HG03039 (cell line): Measurements from ENCODE around the gene MROH2A.

Experiments used
- ATAC-seq: cut with Tn5 transposase; IDR thresholded peaks from one replicate; pipeline ENCODE4 v1.9.1; 2021; ENCODE audit warnings: mild to moderate bottlenecking, moderate library complexity; ENCODE audit not compliant: unreplicated experiment

Gene MROH2A

GRCh38 chr2:233799087-233799665, 21.0 kb downstream of the MROH2A start:
- ATAC-seq, result no peak

DNA sequence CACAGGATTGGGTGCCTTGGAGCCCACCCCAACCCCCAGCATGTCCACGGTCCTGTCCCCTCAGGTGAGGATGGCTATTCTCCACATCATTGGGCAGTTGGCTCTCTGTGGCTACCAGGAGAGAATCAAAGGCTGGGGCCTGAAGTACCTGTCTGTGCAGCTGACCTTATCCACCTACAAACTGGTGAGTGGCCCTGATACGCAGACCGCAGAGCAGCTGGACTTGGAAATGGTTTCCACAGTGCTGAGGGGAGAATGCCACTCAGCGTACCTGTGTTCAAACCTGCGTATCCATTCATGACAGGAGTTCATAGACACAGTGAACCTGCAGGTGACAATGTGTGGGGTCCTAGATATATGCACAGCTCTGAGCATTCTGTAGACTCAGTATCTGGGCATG, 21.6 kb downstream of the MROH2A start:
- ATAC-seq, result no peak

GRCh38 chr2:233800208-233800607, 22.1 kb downstream of the MROH2A start:
- no peak for ATAC-seq

- no peak for ATAC-seq
Measured at GRCh38 chr2:233801357-233802131, 23.4 kb downstream of the MROH2A start.

DNA sequence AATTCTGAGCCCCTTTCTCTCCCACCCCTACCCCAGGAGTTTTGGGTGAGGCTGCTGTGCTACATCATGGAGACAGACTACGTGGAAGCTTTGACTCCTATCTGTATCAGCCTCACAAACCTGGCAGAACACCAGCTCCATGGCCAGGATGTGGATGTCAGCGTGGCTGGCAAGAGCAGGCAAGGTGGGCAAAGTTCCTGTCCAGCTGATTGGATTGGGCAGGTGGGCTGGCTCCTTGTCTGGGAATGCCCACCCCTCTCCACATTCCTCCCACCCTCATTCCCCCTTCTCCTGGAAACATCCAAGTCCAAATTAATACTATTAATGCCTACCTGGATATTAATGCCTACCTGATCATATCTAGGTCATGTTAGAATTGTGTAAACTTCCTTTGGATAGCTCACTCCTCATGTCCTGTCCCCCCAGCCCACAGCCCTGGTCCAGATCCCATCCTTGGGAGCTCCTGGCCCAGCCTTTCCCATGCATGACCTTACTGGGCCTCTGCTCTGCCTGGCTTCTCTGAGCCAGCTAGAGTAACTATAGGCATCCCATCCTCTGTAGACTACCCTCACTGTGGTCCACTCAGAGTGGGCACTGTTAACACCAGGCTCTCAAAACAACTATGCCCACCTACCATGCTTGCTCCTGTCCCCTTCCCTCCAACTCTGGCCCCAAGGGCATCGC, 24.1 kb downstream of the MROH2A start:
- no peak for ATAC-seq

GRCh38 chr2:233803292-233803911, 25.3 kb downstream of the MROH2A start:
- ATAC-seq, result no peak

DNA sequence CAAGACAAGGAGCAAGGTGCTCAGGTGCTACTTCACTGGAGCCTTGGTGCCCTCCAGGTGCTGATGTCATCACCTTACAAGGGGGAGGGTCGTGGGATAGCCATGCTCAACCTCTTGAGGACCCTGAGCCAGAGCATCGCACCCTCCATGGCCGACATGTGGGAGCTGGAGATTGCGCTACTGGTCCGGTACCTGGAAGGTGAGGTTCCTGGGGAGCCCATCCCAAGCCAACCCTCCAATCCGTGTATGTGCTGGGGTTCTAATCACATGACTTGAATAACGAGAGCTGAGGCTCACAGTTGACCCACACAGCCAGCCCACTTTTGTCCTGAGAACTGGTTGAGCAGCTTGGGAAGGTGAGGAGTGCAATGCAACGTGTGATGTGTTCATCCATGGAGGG, 25.9 kb downstream of the MROH2A start:
- ATAC-seq, result no peak

- no peak for ATAC-seq
Measured at GRCh38 chr2:233807215-233807865, 29.2 kb downstream of the MROH2A start.

- ATAC-seq, result no peak
Measured at GRCh38 chr2:233807966-233808935, 30.1 kb downstream of the MROH2A start.

GRCh38 chr2:233810385-233810784, 32.3 kb downstream of the MROH2A start:
- no peak for ATAC-seq

DNA sequence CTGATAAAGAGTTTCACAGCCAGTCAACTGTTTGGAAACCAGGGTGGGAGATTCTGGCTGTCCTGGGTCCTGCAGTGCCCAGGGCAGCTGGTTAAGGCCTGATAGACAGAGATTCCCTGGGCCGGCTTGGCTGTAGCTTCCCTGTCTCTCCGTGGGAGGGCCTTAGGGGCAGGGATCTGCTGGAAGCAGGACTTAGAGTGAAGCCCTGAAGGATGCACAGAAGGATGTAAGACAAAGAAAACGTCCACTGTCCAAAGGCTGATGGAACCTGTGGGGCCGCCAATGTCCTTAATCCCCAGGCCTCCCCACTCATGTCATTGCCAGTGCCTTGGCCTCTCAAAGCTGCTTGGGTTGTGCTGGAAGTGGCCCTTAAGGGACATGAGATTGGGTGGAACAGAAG, 33.0 kb downstream of the MROH2A start:
- no peak for ATAC-seq

DNA sequence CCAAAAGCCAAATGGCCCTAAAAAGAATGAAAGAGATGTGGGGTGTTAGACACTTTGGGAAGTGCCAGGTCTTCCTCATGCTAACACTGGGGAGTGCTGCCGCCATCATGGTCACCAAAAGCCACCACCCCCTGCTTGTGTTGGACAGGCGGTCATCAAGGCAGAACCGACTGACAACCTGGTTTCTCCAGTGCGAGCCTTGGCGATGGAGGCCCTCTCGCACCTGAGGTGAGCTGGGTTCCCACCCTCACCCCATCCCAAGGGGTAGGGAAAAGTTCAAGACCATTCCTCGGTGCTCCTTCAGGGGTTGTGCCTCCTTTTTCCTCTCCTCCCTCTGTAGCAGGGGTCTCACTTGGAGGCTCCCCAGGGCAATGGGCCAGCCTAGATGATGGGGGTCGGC, 33.6 kb downstream of the MROH2A start:
- no peak for ATAC-seq

- no peak for ATAC-seq
Measured at GRCh38 chr2:233813236-233814055, 35.3 kb downstream of the MROH2A start.

- ATAC-seq, result no peak
Measured at GRCh38 chr2:233814056-233814835, 36.1 kb downstream of the MROH2A start.

DNA sequence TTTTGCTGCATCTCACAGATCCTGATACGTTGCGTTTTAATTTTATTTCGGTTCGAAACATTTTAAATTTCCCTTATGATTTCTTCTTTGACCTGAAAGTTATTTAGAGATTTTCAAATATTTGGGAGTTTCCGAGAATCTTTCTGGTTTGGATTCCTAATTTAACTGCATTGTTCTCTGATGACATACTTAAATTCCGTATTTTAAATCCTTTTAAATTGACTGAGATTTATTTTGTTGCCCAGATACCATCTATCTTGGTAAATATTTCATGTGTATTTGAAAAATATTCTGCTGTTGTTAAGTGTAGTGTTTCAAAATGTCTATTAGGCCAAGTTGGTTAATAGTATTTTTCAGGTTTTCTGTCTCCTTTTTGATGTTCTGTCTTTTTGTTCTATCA, 37.7 kb downstream of the MROH2A start:
- no peak for ATAC-seq

GRCh38 chr2:233816334-233816733, 38.2 kb downstream of the MROH2A start:
- no peak for ATAC-seq

- no peak for ATAC-seq
Measured at GRCh38 chr2:233816771-233817170, 38.6 kb downstream of the MROH2A start.

GRCh38 chr2:233817361-233817911, 39.3 kb downstream of the MROH2A start:
- no peak for ATAC-seq
